ENCODE measurements around the gene NIPA2. TPM values are rescaled to one million over a fixed set of nuclear protein-coding genes. Genes with fewer than 3 reads are reported as not detected.

Gene NIPA2
- total and polyA plus RNA-seq, 4 donors = 11.7 to 31.6 (median 20.9) TPM

- TF ChIP-seq CTCF (IDR thresholded peaks at IDR 0.05; ENCODE audit: low read depth, low read length, missing input control) (no peak), REST (IDR thresholded peaks at IDR 0.05) (no peak), TAF1 (conservative IDR thresholded peaks at IDR 0.05) (no peak), RAD21 (IDR thresholded peaks at IDR 0.05) (no peak), ZBTB33 (IDR thresholded peaks at IDR 0.05) (no peak), RXRA (IDR thresholded peaks at IDR 0.05) (no peak)
- no peak overlapping the region for H3K9ac ChIP-seq (ENCODE audit: low read depth in 1 of 2, low read length in 2 of 2)
- 98% methylated on average over 6 of the region's 6 CpGs for WGBS
- H3K9me3 ChIP-seq (ENCODE audit: control insufficient read depth in 4 of 4, low read length in 3 of 4) = no peaks in the 10 kb centered on the region
- H3K4me3 ChIP-seq (ENCODE audit: low read depth in 1 of 3, low read length in 3 of 3) = no peak overlapping the region
- no peak overlapping the region for H3K27ac ChIP-seq (ENCODE audit: low read depth in 1 of 2, low read length in 2 of 2)
- H3K27me3 ChIP-seq (ENCODE audit: control insufficient read depth in 4 of 4, insufficient read depth in 4 of 4, low read length in 3 of 4) = no peaks in the 10 kb centered on the region
- DNase-seq (ENCODE audit: low spot score) = no peak
- H3K36me3 ChIP-seq (ENCODE audit: control insufficient read depth in 4 of 4, insufficient read depth in 3 of 4, low read depth in 1 of 4, low read length in 3 of 4) = peaks cover 9 to 90% (median 57%) of the 10 kb centered on the region in 4 donors
- H3K4me1 ChIP-seq (ENCODE audit: control insufficient read depth in 4 of 4, insufficient read depth in 4 of 4, low read length in 3 of 4) = no peaks in the 10 kb centered on the region
Measured at GRCh38 chr15:22871481-22872086, 33.1 kb downstream of the NIPA2 start.

GRCh38 chr15:22872936-22873701, 34.7 kb downstream of the NIPA2 start:
- H3K27ac ChIP-seq (ENCODE audit: low read depth in 1 of 2, low read length in 2 of 2) = no peak overlapping the region
- no peak overlapping the region for H3K9ac ChIP-seq (ENCODE audit: low read depth in 1 of 2, low read length in 2 of 2)
- no peaks in the 10 kb centered on the region for H3K4me1 ChIP-seq (ENCODE audit: control insufficient read depth in 4 of 4, insufficient read depth in 4 of 4, low read length in 3 of 4)
- peaks cover 0 to 4% (median 0%) of the 10 kb centered on the region in 4 donors for H3K9me3 ChIP-seq (ENCODE audit: control insufficient read depth in 4 of 4, low read length in 3 of 4)
- 92% methylated on average over 17 of the region's 17 CpGs for WGBS
- H3K27me3 ChIP-seq (ENCODE audit: control insufficient read depth in 4 of 4, insufficient read depth in 4 of 4, low read length in 3 of 4) = no peaks in the 10 kb centered on the region
- H3K4me3 ChIP-seq (ENCODE audit: low read depth in 1 of 3, low read length in 3 of 3) = no peak overlapping the region
- no peak for DNase-seq (ENCODE audit: low spot score)
- H3K36me3 ChIP-seq (ENCODE audit: control insufficient read depth in 4 of 4, insufficient read depth in 3 of 4, low read depth in 1 of 4, low read length in 3 of 4) = peaks cover 9 to 89% (median 51%) of the 10 kb centered on the region in 4 donors
- no peak for TF ChIP-seq SP1 (IDR thresholded peaks at IDR 0.05)
- TF ChIP-seq JUND (IDR thresholded peaks at IDR 0.05) = no peak
- no peak for TF ChIP-seq ZBTB33 (IDR thresholded peaks at IDR 0.05)
- TF ChIP-seq GABPA (IDR thresholded peaks at IDR 0.05 in 1 of 2, conservative IDR thresholded peaks at IDR 0.05 in 1 of 2) = no peak
- no peak for TF ChIP-seq TAF1 (conservative IDR thresholded peaks at IDR 0.05)
- TF ChIP-seq ATF3 (IDR thresholded peaks at IDR 0.05) = no peak
- no peak for TF ChIP-seq REST (IDR thresholded peaks at IDR 0.05)
- TF ChIP-seq HNF4G (IDR thresholded peaks at IDR 0.05) = no peak
- TF ChIP-seq CTCF (IDR thresholded peaks at IDR 0.05; ENCODE audit: low read depth, low read length, missing input control) = no peak
- TF ChIP-seq RXRA (IDR thresholded peaks at IDR 0.05) = no peak
- no peak for TF ChIP-seq FOXA2 (IDR thresholded peaks at IDR 0.05)
- no peak for TF ChIP-seq RAD21 (IDR thresholded peaks at IDR 0.05)
